Measurements from ENCODE around the gene COPB2.
A peak's percentile ranks its signal among the peaks of the same experiment; 100 is the strongest.
"Not testable (repeated sequence)": the region's sequence is repeated elsewhere in the genome, so short reads cannot be mapped to it uniquely, and the experiment has no call there.

Gene COPB2

GRCh38 chr3:139382291-139382690 lies 7.2 kb downstream of the COPB2 start:
- DNase-seq (ENCODE audit: extremely low spot score, insufficient read length, low read depth); FAIRE-seq: not testable (repeated sequence)

GRCh38 chr3:139380575-139380974 lies 8.9 kb downstream of the COPB2 start:
- DNase-seq (ENCODE audit: extremely low spot score, insufficient read length, low read depth) (no peak), FAIRE-seq (no peak)

- DNase-seq (ENCODE audit: extremely low spot score, insufficient read length, low read depth): no peak
These were observed 10.7 kb downstream of the COPB2 start for GRCh38 chr3:139378587-139379241.

GRCh38 chr3:139377378-139377777 lies 12.1 kb downstream of the COPB2 start:
- DNase-seq (ENCODE audit: extremely low spot score, insufficient read length, low read depth) (no peak), FAIRE-seq (no peak)

More at GRCh38 chr3:139378587-139379241, 10.7 kb downstream of the COPB2 start:
- FAIRE-seq: no peak

- DNase-seq (ENCODE audit: extremely low spot score, insufficient read length, low read depth): no peak
- FAIRE-seq: no peak
These were observed 15.3 kb downstream of the COPB2 start for GRCh38 chr3:139374099-139374498.

GRCh38 chr3:139364549-139364948 lies 24.9 kb downstream of the COPB2 start:
- no peak for FAIRE-seq
- no peak for DNase-seq (ENCODE audit: extremely low spot score, insufficient read length, low read depth)

- FAIRE-seq (no peak), DNase-seq (ENCODE audit: extremely low spot score, insufficient read length, low read depth) (no peak)
These were observed 28.2 kb downstream of the COPB2 start for GRCh38 chr3:139361276-139361675.

- FAIRE-seq (no peak), DNase-seq (ENCODE audit: extremely low spot score, insufficient read length, low read depth) (no peak)
These were observed 30.4 kb downstream of the COPB2 start for GRCh38 chr3:139358841-139359562.

GRCh38 chr3:139357899-139358298 lies 31.5 kb downstream of the COPB2 start:
- FAIRE-seq: no peak

GRCh38 chr3:139355891-139356290 lies 33.6 kb downstream of the COPB2 start:
- FAIRE-seq (no peak), DNase-seq (ENCODE audit: extremely low spot score, insufficient read length, low read depth) (no peak)

More at GRCh38 chr3:139357899-139358298, 31.5 kb downstream of the COPB2 start:
- DNase-seq (ENCODE audit: extremely low spot score, insufficient read length, low read depth): no peak

- DNase-seq (ENCODE audit: extremely low spot score, insufficient read length, low read depth) (no peak), FAIRE-seq (no peak)
These were observed 34.0 kb downstream of the COPB2 start for GRCh38 chr3:139355476-139355875.

- FAIRE-seq: no peak
- no peak for DNase-seq (ENCODE audit: extremely low spot score, insufficient read length, low read depth)
These were observed 34.8 kb downstream of the COPB2 start for GRCh38 chr3:139354661-139355060.

GRCh38 chr3:139353920-139354556 lies 35.4 kb downstream of the COPB2 start:
- DNase-seq (ENCODE audit: extremely low spot score, insufficient read length, low read depth) (no peak), FAIRE-seq (peak; percentile 59)

- FAIRE-seq: no peak
- no peak for DNase-seq (ENCODE audit: extremely low spot score, insufficient read length, low read depth)
These were observed 42.7 kb downstream of the COPB2 start for GRCh38 chr3:139346771-139347170.

GRCh38 chr3:139343895-139344856 lies 45.3 kb downstream of the COPB2 start, which contains the start of gene MRPS22:
Gene MRPS22, plus strand, starts transcription at chr3:139344020. Its CDS starts 7 bp downstream, at chr3:139344027.
- peak; percentile 89 for FAIRE-seq

GRCh38 chr3:139342054-139342453 lies 47.4 kb downstream of the COPB2 start:
- FAIRE-seq: no peak
- DNase-seq (ENCODE audit: extremely low spot score, insufficient read length, low read depth): no peak

More at GRCh38 chr3:139343895-139344856, 45.3 kb downstream of the COPB2 start, which contains the start of gene MRPS22:
- peak; percentile 78 for DNase-seq (ENCODE audit: extremely low spot score, insufficient read length, low read depth)

GRCh38 chr3:139340784-139341183 lies 48.7 kb downstream of the COPB2 start:
- DNase-seq (ENCODE audit: extremely low spot score, insufficient read length, low read depth) (no peak), FAIRE-seq (no peak)

- DNase-seq (ENCODE audit: extremely low spot score, insufficient read length, low read depth): no peak
- no peak for FAIRE-seq
These were observed 50.1 kb downstream of the COPB2 start for GRCh38 chr3:139339219-139339906.

- DNase-seq (ENCODE audit: extremely low spot score, insufficient read length, low read depth): no peak
- no peak for FAIRE-seq
These were observed 51.0 kb downstream of the COPB2 start for GRCh38 chr3:139338405-139338804.

All from GM18507 (cell line).